PFSK-1 (cell line): ENCODE data around the gene ELL.

Experiments used
- FOXP2 ChIP-seq: optimal IDR thresholded peaks from 2 replicates; pipeline ENCODE3; 2011; ENCODE audit warnings: borderline replicate concordance, control low read depth, inconsistent platforms; ENCODE audit not compliant: insufficient read depth; ENCODE audit errors: extremely low read length, extremely low read depth
- POLR2AphosphoS5 ChIP-seq: IDR thresholded peaks from 2 replicates; pipeline ENCODE4 v1.6.1; 2012; ENCODE audit warnings: low read depth, mild to moderate bottlenecking, control low read depth, low read length, moderate library complexity
- SIN3A ChIP-seq: IDR thresholded peaks from 2 replicates; pipeline ENCODE4 v1.6.1; 2012; ENCODE audit warnings: mild to moderate bottlenecking, low read length, moderate library complexity, borderline replicate concordance; ENCODE audit not compliant: insufficient read depth
- TAF1 ChIP-seq: IDR thresholded peaks from 2 replicates; pipeline ENCODE4 v1.6.1; 2012; ENCODE audit warnings: low read length, control low read depth, borderline replicate concordance; ENCODE audit not compliant: insufficient read depth
- TF ChIP-seq, protein P1 (sequence below), 2 experiments: IDR thresholded peaks; 2 replicates each; pipeline versions ENCODE4 v1.6.1 to v1.8.0; 2011 to 2012; ENCODE audit warnings: low read depth in 2 of 2, low read length in 2 of 2, control low read depth in 1 of 2, inconsistent platforms in 1 of 2, mild to moderate bottlenecking in 1 of 2, moderate library complexity in 1 of 2; ENCODE audit not compliant: insufficient read depth in 1 of 2

DNA sequence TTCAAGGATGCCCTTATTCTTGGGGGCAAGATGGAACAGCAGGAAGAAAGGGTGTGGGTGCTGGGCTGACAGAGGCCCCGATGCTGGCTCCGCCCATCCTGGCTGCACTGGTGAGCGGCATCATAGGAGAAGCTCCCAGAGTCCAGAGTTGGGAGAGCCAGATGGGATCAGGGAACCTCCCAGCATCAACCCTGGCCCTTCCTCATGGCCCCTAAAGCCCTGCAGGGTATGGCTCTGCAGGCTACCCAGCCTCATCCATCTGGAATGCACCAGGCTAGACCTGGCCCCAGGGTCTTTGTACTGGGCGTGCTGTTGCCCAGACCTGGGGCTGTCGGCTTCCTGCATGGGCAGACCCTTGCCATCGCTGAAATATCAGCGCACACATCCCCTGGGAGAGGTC, 7.9 kb upstream of the ELL start:
- TF ChIP-seq TAF1 (no peak), POLR2AphosphoS5 (no peak), SIN3A (no peak), FOXP2 (no peak)
- TF ChIP-seq, protein P1, sequence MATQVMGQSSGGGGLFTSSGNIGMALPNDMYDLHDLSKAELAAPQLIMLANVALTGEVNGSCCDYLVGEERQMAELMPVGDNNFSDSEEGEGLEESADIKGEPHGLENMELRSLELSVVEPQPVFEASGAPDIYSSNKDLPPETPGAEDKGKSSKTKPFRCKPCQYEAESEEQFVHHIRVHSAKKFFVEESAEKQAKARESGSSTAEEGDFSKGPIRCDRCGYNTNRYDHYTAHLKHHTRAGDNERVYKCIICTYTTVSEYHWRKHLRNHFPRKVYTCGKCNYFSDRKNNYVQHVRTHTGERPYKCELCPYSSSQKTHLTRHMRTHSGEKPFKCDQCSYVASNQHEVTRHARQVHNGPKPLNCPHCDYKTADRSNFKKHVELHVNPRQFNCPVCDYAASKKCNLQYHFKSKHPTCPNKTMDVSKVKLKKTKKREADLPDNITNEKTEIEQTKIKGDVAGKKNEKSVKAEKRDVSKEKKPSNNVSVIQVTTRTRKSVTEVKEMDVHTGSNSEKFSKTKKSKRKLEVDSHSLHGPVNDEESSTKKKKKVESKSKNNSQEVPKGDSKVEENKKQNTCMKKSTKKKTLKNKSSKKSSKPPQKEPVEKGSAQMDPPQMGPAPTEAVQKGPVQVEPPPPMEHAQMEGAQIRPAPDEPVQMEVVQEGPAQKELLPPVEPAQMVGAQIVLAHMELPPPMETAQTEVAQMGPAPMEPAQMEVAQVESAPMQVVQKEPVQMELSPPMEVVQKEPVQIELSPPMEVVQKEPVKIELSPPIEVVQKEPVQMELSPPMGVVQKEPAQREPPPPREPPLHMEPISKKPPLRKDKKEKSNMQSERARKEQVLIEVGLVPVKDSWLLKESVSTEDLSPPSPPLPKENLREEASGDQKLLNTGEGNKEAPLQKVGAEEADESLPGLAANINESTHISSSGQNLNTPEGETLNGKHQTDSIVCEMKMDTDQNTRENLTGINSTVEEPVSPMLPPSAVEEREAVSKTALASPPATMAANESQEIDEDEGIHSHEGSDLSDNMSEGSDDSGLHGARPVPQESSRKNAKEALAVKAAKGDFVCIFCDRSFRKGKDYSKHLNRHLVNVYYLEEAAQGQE (IDR thresholded peaks at IDR 0.05; ENCODE audit: insufficient read depth in 1 of 2, low read depth in 2 of 2, low read length in 2 of 2), result no peak
